ENCODE data around the gene KLRG1. TPM values are rescaled to one million over a fixed set of nuclear protein-coding genes. Genes with fewer than 3 reads are reported as not detected.

The KLRG1 gene
- total RNA-seq, 4 donors from 2014 or later: 0.46 to 1.9 (median 1.4) TPM

GRCh38 chr12:8947737-8948136, 41.6 kb upstream of the KLRG1 start:
- in situ Hi-C loops (cut with MboI; ENCODE audit: low sequenced_read_pairs in 4 of 4) (loop anchor here in 1 of 4 donors (25.0 kb wide), 1 partner anchor 885 kb away; the partner anchor contains the start of gene C3AR1), intact Hi-C loops (cut with DNase I; ENCODE audit: low total_unique reads) (loop anchor here (2.0 kb wide), 1 partner anchor 249 kb away; no protein-coding TSS in a partner anchor)
- H3K27ac ChIP-seq: no peak overlapping the region
- ATAC-seq (no peak), DNase-seq (no peak)
- no peak overlapping the region for H3K4me3 ChIP-seq
- no peaks in the 10 kb centered on the region for H3K9me3 ChIP-seq
- peaks cover 0 to 34% of the 10 kb centered on the region in 2 donors for H3K36me3 ChIP-seq
- no peaks in the 10 kb centered on the region for H3K27me3 ChIP-seq
- TF ChIP-seq CTCF (IDR thresholded peaks at IDR 0.05 in 4 of 5, conservative IDR thresholded peaks at IDR 0.05 in 1 of 5): no peak
- no peak for TF ChIP-seq POLR2A (IDR thresholded peaks at IDR 0.05)
- H3K4me1 ChIP-seq: peaks cover 23 to 31% of the 10 kb centered on the region in 2 donors

DNA sequence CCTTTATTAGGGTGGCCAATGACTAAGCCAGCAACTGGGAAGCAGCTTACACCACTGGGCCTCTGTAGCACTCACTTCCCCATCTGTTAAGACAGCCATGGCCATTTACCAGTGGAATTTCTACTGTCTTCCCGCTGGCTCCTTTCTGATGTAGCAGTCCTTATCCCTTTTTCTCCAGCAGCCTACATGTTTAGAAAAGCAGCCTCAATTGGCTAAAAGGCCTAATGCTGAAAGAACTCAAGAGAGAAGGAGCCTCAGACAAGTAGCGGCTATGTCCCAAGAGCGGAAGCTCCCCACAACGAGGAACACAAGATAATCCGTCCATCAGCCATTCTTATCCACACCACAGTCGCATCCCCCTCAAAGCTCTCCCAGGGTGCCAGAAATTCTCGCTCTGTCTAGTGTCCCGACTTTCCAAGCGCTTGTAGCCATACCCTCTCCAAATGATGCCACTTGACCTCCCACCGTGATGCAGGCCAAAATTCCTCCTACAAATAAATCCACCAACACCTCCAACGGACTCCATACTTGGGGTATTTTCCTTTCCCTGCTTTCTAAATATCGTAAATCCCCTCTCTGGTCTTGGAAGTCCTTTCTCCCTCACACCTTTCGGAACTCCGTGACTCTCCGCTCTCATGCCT, 40.5 kb upstream of the KLRG1 start:
- peaks cover 0 to 32% of the 10 kb centered on the region in 2 donors for H3K36me3 ChIP-seq
- no peak for TF ChIP-seq POLR2A (IDR thresholded peaks at IDR 0.05)
- no peak for TF ChIP-seq CTCF (IDR thresholded peaks at IDR 0.05 in 4 of 5, conservative IDR thresholded peaks at IDR 0.05 in 1 of 5)
- H3K27me3 ChIP-seq: no peaks in the 10 kb centered on the region
- H3K4me1 ChIP-seq: peaks cover 23 to 31% of the 10 kb centered on the region in 2 donors
- peak overlapping the region; percentile 91 to 100 (median 97) for H3K27ac ChIP-seq
- no peaks in the 10 kb centered on the region for H3K9me3 ChIP-seq
- ATAC-seq (peak in 1 of 2 donors; percentile 0), DNase-seq (no peak)
- intact Hi-C loops (cut with DNase I; ENCODE audit: low total_unique reads) (loop anchor here (1.0 to 2.0 kb wide), 2 partner anchors 35 to 250 kb away; partner anchors contain the start of gene PHC1), in situ Hi-C loops (cut with MboI; ENCODE audit: low sequenced_read_pairs in 4 of 4) (loop anchor here in 1 of 4 donors (25.0 kb wide), 1 partner anchor 887 kb away; the partner anchor contains the start of gene C3AR1)
- H3K4me3 ChIP-seq: peak overlapping the region; percentile 62 to 100 (median 92)

- peak; percentile 98 for ATAC-seq
- H3K27ac ChIP-seq: peak within 1 kb of the TSS; percentile 91 to 100 (median 97)
- H3K36me3 ChIP-seq: peaks cover 0 to 29% of the 10 kb centered on the region in 2 donors
- peak within 1 kb of the TSS; percentile 62 to 100 (median 92) for H3K4me3 ChIP-seq
- H3K9me3 ChIP-seq: no peaks in the 10 kb centered on the region
- TF ChIP-seq POLR2A (IDR thresholded peaks at IDR 0.05) (peak; percentile 87 to 90), CTCF (IDR thresholded peaks at IDR 0.05 in 4 of 5, conservative IDR thresholded peaks at IDR 0.05 in 1 of 5) (peak; percentile 28 to 74 (median 36))
- peak; percentile 91 to 92 for DNase-seq
- H3K4me1 ChIP-seq: peaks cover 23 to 31% of the 10 kb centered on the region in 2 donors
- intact Hi-C loops (cut with DNase I; ENCODE audit: low total_unique reads): loop anchor here (1.0 to 2.0 kb wide), 3 partner anchors 35 to 251 kb away; partner anchors contain the start of gene PHC1
- in situ Hi-C loops (cut with MboI; ENCODE audit: low sequenced_read_pairs in 4 of 4): loop anchor here in 3 of 4 donors (5.0 to 25.0 kb wide), 4 partner anchors 93 to 887 kb away; partner anchors contain the start of gene C3AR1 (in 1 of the 3)
- H3K27me3 ChIP-seq: no peaks in the 10 kb centered on the region
Measured at GRCh38 chr12:8949342-8950220, 39.8 kb upstream of the KLRG1 start, which contains the start of gene M6PR. Gene M6PR (minus strand): TSS chr12:8949645. CDS start chr12:8946404, 3,241 bp downstream.

- no peaks in the 10 kb centered on the region for H3K27me3 ChIP-seq
- intact Hi-C loops (cut with DNase I; ENCODE audit: low total_unique reads) (loop anchor here (1.0 kb wide), 1 partner anchor 89 kb away; no protein-coding TSS in a partner anchor), in situ Hi-C loops (cut with MboI; ENCODE audit: low sequenced_read_pairs in 4 of 4) (loop anchor here in 3 of 4 donors (5.0 to 10.0 kb wide), 3 partner anchors 92 to 102 kb away; no protein-coding TSS in a partner anchor)
- no peaks in the 10 kb centered on the region for H3K9me3 ChIP-seq
- peak overlapping the region; percentile 62 to 100 (median 92) for H3K4me3 ChIP-seq
- peaks cover 0 to 23% of the 10 kb centered on the region in 2 donors for H3K36me3 ChIP-seq
- DNase-seq (no peak), ATAC-seq (peak; percentile 4 to 8)
- TF ChIP-seq CTCF (IDR thresholded peaks at IDR 0.05 in 4 of 5, conservative IDR thresholded peaks at IDR 0.05 in 1 of 5) (no peak), POLR2A (IDR thresholded peaks at IDR 0.05) (no peak)
- peak overlapping the region; percentile 91 to 100 (median 97) for H3K27ac ChIP-seq
- peaks cover 23 to 31% of the 10 kb centered on the region in 2 donors for H3K4me1 ChIP-seq
Measured at GRCh38 chr12:8950221-8950527, 39.2 kb upstream of the KLRG1 start.

Measured in gastrocnemius medialis (tissue), 4 donors.